Choroid plexus epithelial cell (primary cell): Measurements from ENCODE around the gene RANBP1.

ENCODE experiments used
- DNase-seq: peaks from one replicate; pipeline ENCODE4 v3.0.0-alpha.2; 2010; ENCODE audit warnings: low read depth
- H3K4me3 ChIP-seq: 2 replicates; pipeline ENCODE4 v1.5.1; 2011; ENCODE audit warnings: low read depth, mild to moderate bottlenecking, control low read depth, low read length, moderate library complexity
- CTCF ChIP-seq: conservative IDR thresholded peaks from 2 replicates; pipeline ENCODE4 v1.5.1; 2011; ENCODE audit warnings: low read depth, mild to moderate bottlenecking, control low read depth, inconsistent platforms, low read length, moderate library complexity

Gene RANBP1

GRCh38 chr22:20135265-20135664 lies 19.4 kb downstream of the RANBP1 start:
- TF ChIP-seq CTCF: no peak
- H3K4me3 ChIP-seq: no peak overlapping the region
- no peak for DNase-seq

- no peak overlapping the region for H3K4me3 ChIP-seq
- no peak for TF ChIP-seq CTCF
- DNase-seq: no peak
These were observed 20.1 kb downstream of the RANBP1 start for GRCh38 chr22:20135806-20136602.

GRCh38 chr22:20136603-20136873 lies 20.6 kb downstream of the RANBP1 start:
- DNase-seq: no peak
- H3K4me3 ChIP-seq: no peak overlapping the region
- TF ChIP-seq CTCF: no peak

GRCh38 chr22:20137113-20137512 lies 21.2 kb downstream of the RANBP1 start:
- TF ChIP-seq CTCF: no peak
- H3K4me3 ChIP-seq: no peak overlapping the region
- DNase-seq: no peak

GRCh38 chr22:20137671-20138416 lies 21.9 kb downstream of the RANBP1 start:
- no peak for DNase-seq
- TF ChIP-seq CTCF: no peak
- H3K4me3 ChIP-seq: no peak overlapping the region

- DNase-seq: no peak
- H3K4me3 ChIP-seq: no peak overlapping the region
- TF ChIP-seq CTCF: no peak
These were observed 22.5 kb downstream of the RANBP1 start for GRCh38 chr22:20138417-20138738.

- no peak overlapping the region for H3K4me3 ChIP-seq
- no peak for TF ChIP-seq CTCF
These were observed 23.0 kb downstream of the RANBP1 start for GRCh38 chr22:20138868-20139267.

More at GRCh38 chr22:20138868-20139267, 23.0 kb downstream of the RANBP1 start:
- DNase-seq: no peak
